Suppressor macrophage treated with lipopolysaccharide for 4 hours (primary cell): ENCODE data around the gene RELL1.
A peak's percentile ranks its signal among the peaks of the same experiment; 100 is the strongest.

Experiments
- DNase-seq: peaks from one replicate; pipeline ENCODE4 v3.0.0-alpha.2; 2020

RELL1 gene

GRCh38 chr4:37664696-37665095 is 21.5 kb downstream of the RELL1 start:
- no peak for DNase-seq

DNA sequence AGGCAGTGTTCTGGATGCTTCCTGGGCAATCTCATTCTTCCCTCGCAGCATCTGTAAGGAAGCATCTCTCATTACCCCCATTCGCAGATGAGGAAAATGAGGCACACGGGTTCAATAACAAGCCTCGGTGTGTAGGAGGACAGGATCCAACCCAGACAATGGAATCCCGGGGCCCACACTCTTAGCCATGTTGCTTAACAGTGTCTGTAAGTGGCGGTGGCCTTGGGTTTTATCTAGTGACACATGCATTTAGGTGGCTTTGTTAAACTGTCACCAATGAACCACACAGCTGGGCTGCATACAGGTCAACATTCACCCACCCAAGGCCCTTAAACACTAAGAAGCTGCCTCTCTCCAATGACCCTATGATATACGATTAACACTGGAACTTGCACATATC is 22.6 kb downstream of the RELL1 start:
- no peak for DNase-seq

DNA sequence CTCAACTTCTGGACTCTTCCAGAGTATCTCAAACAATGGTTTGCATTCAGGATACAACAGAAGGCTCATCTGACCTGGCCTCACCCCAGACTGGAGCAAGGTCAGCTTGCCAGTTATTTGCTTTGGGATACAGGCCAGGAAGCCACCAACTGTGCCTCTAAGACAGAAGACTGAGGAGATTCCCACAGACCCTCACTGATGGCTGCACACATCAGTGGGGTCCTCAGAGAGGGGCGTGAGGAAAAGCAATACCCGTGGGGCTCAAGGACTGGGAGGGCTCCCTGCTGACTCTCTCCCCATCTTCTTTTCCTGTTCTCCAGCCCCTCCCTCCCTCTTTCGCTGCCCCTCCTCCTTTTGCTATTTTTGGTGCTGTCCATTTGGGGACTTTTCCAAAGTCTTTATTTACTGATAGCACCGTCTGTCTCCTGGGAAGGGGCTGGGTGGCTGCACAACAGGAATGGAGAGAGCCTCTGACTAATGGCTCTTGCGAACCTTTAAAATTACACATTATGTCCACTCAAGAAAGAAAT is 23.2 kb downstream of the RELL1 start:
- DNase-seq = no peak

DNA sequence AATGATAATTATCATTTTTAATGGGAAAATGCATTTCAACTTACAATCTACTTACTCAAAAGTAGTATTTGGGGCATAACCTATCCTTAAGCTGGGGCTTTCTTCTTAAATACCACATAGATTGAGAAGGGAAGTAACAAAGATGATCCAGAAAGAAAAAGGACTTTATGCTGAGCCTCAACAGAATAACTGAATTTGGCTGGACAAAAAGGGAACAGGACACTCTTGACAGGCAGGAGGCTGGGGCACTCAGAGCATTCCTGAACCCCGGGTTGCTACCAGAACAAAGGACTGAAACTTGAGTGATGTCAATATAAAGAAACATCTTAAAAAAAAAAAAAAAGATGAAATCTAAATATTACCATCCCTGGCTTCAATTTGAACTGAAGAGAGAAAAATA is 23.9 kb downstream of the RELL1 start:
- DNase-seq = no peak

- peak; percentile 15 for DNase-seq
These were observed 24.4 kb downstream of the RELL1 start for GRCh38 chr4:37661772-37662171.

- DNase-seq = no peak
These were observed 26.5 kb downstream of the RELL1 start for GRCh38 chr4:37659696-37660095.

DNA sequence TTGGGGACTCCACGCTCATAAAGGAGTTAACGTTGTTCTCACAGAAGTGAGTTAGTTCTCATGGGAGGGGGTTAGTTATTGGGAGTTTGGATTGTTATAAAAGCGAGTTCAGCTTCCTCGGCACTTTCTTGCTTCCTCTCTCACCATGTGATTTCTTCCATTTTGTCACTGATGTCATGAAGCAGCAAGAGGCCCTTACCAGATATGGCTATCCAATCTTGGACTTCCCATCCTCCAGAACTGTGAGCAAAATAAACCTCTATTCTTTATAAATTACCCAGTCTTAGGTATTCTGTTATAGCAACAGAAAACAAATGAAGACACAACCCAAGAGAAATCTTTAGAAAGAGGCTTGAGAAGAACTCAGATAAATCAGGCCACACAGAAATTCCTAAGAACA is 29.5 kb downstream of the RELL1 start:
- no peak for DNase-seq

GRCh38 chr4:37653601-37654000 is 32.6 kb downstream of the RELL1 start:
- peak; percentile 57 for DNase-seq

DNA sequence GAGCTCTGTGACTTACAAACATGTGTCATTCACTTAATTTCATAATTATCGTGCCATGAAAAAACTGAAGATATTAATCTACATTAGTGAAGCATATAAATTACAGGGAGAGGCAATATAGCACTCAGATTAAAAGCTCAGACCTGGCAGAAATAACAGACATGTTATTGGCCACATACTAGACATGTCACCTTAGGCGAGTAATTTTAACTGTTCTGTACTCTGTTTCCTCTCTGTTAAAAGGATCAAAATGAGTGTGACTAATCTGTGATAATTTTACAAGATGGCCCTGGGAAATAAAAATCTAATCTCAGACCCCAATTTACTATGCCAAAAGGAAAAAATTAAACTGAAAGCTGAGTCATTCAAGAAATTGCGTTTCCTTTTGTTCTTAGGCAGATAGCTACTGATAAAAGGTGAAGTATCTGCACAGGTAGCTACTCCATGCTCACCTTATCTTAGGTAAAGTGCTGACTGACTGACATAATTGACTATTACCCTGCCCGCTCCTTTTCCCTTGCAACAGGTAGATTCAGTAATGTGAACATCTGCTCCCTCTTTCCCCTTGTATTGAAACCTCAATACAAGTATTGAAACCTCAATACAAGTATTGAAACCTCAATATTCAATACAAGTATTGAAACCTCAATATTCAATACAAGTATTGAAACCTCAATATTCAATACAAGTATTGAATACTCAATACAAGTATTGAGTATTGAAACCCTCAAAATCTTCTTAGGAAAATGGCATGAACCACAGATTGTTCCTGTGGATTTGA is 33.2 kb downstream of the RELL1 start:
- no peak for DNase-seq

- DNase-seq = no peak
These were observed 34.3 kb downstream of the RELL1 start for GRCh38 chr4:37651781-37652377.

DNA sequence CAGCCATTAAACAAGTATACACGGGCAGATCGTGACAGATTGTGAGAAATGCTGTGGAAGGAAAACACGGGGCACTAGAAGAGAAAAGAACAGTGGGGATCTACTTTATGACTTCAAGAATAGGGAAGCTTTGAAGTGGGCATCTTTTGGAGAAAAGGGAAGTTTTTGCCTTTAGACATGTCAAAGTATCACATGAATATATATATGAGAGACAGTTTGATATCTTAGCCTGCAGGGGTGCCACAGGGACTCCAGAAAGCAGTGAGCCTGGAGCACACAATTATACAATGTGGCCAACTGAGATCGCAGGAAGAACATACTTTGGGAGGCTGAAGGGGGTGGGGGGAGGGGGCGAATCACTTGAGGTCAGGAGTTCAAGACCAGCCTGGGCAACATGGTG is 35.7 kb downstream of the RELL1 start:
- DNase-seq = peak; percentile 31

DNA sequence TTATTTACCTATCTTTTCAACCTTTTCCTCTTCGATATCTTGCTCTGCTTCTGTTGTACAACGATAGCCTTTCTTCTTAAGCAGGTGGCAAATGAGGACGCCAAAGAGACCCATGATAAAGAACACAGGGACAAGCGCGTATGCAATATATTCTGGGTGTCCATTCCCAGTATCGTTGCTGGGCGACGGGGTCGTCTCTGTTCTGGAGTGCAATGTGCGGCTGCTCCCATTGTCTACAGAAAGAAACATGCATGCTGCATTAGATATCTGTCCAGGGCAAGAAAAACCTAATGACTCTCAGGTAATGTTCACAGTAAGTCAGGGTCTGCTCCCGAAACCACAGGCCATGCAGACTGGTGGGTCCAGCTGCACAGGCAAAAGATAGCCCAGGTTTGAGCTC is 36.9 kb downstream of the RELL1 start:
- no peak for DNase-seq

- DNase-seq = peak; percentile 90
These were observed 37.9 kb downstream of the RELL1 start for GRCh38 chr4:37648084-37648817.

GRCh38 chr4:37646247-37646646 is 39.9 kb downstream of the RELL1 start:
- no peak for DNase-seq

DNA sequence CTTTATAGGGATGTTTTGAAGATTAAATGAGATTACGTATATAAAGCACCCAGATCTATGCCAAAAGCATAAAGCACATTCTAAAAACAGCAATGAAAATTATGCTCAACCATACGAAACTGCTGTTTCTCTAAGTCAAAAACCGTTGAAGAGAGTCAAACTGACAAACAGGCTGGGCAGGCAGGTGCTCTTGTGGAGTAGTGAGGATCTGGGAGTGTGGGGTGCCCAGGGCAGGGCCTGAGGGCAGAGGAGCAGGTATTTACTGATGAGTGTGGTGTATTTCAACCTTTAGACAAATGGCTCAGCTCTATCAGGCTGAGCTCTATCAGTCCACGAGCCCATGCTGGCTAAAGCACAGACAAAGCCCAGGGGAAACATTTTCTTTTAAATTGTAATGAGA is 40.4 kb downstream of the RELL1 start:
- DNase-seq = no peak

DNA sequence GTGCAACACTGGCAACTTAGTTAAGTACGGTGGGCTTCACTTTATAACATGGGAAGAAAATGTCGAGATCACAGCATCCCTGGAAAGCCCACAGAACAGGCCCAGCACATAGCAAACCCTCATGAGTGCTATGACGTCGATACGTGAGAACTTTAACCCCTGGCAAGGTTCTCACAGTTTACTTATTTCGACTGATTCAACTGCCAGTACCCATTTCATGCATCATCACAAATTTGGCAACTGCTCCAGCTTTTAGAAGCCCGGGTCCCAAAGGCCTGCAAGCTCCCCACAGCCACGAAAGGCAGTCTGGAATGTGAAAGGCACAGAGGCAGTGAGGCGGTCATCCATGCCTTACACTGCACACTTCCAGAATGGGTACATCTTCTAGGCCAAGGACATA is 41.2 kb downstream of the RELL1 start:
- no peak for DNase-seq

DNA sequence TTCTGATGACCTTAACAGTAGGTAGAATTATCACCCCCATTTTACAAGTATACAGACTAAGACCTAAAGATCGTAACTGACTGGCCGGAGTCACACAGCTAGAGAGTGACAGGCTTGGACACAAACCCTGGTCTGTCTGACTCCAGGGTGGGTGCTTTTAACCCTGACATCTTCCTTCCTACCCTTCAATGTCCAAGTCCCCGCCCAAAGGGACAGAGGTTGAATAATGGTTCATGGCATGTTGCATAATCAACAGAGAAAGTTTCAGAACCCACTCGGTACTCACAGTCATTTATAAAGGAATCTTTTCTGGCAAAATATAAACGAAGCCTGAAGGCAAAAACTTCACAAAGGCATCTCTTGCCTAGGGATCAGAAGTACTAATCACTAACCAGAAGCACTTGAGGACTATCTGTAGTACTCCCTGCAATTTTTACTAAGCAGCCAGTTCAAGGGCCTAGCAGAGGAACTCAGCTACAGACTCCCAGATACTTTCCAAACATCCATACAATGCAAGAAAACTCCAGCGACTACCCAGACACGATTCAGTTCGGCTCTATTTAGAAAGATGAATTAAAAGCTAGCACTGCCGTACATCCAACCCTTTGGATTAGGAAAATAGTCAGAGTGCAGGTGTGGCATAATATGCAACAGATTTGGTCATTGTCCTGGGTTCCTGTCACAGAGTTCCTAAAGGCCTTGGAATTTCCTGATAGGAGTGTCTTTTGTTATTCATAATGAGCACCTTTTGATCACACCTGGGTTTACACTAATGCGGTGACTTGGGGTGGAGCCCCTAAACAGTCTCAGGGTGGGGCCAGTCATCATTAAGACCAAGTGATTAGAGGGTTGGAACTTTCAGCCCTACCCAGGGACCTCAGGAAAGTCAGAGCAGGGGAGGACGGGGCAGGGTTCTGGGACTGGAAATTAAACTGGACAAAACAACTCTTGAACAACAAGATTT is 44.0 kb downstream of the RELL1 start:
- no peak for DNase-seq

- DNase-seq = no peak
These were observed 44.8 kb downstream of the RELL1 start for GRCh38 chr4:37641352-37641751.

DNA sequence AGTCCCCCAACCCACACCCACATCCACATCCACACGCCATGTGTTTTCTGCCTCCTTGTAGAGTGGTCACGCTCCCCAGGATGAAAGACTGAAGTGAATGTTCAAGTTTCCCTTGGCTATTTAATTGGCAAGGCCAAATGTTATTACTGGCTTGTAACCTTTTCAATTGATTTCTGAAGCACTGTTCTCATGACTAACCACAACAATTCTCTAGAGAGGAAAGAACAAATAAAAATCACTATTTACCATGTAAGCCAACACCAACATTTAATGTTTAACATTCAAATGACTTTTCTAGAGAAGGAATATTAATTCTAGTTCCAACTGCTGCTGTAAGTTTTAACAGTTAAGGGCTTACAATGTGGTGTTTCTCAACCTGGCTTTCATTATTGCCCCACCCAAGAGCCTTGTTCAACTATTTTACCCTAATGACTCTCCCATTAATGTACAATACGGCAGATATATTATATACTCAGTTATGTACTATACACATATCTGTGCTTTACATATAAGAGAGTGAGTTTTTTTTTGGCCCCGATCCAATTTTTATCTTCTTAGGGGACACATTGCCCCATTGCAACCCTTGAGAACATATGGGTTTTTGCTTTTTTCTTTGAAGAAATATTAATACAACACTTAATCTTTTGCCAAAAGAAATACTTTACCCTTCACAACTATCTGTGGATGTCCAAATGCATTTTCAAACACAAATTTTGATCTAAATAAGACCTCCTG is 46.5 kb downstream of the RELL1 start:
- no peak for DNase-seq

- DNase-seq = no peak
These were observed 51.0 kb downstream of the RELL1 start for GRCh38 chr4:37635155-37635554.

GRCh38 chr4:37634180-37634579 is 52.0 kb downstream of the RELL1 start:
- DNase-seq = no peak

GRCh38 chr4:37632836-37633235 is 53.3 kb downstream of the RELL1 start:
- no peak for DNase-seq
